WTC11 (cell line): ENCODE data around the gene PDCD1. TPM values are rescaled to one million over a fixed set of nuclear protein-coding genes. Genes with fewer than 3 reads are reported as not detected.

Experiments
- ATAC-seq: fragments of 200-7000 bp; cut with Tn5 transposase; 2 replicates; pipeline ENCODE4 v1.10.0; 2021; ENCODE audit warnings: mild to moderate bottlenecking, moderate library complexity
- CTCF ChIA-PET: fragments of 300-600 bp; sonication (Branson Sonifier 250); formaldehyde crosslinking; loops from one replicate; lab custom pipeline; 2021; ENCODE audit warnings: antibody characterized with exemption; lab: Charles Lee
- POLR2A ChIA-PET: fragments of 350-600 bp; sonication (Branson Sonifier 250); formaldehyde crosslinking; loops from one replicate; lab custom pipeline; 2021; ENCODE audit warnings: antibody characterized with exemption; lab: Charles Lee
- DNase-seq: peaks from one replicate; pipeline ENCODE4 v3.0.0; 2021; ENCODE audit warnings: low spot score
- H3K27ac Mint-ChIP-seq: 2 replicates; pipeline ENCODE4 v1.8.0; 2021; ENCODE audit warnings: mixed read lengths
- H3K27me3 Mint-ChIP-seq: 2 replicates; pipeline ENCODE4 v1.8.0; 2021; ENCODE audit warnings: low read depth, mild to moderate bottlenecking, moderate library complexity, mixed read lengths
- H3K36me3 Mint-ChIP-seq: 2 replicates; pipeline ENCODE4 v1.8.0; 2021; ENCODE audit warnings: mixed read lengths
- H3K4me1 Mint-ChIP-seq: 2 replicates; pipeline ENCODE4 v1.8.0; 2022; ENCODE audit warnings: mixed read lengths
- H3K4me3 Mint-ChIP-seq: 2 replicates; pipeline ENCODE4 v1.8.0; 2021; ENCODE audit warnings: mild to moderate bottlenecking, moderate library complexity, mixed read lengths
- H3K9me3 Mint-ChIP-seq: 2 replicates; pipeline ENCODE4 v1.8.0; 2021; ENCODE audit warnings: mixed read lengths
- AR ChIP-seq: fragments of 250-450 bp; sonication (Bioruptor Pico); IDR thresholded peaks from 2 replicates; pipeline ENCODE4 v1.9.0; 2021; ENCODE audit warnings: mild to moderate bottlenecking
- CDX4 ChIP-seq: fragments of 250-450 bp; sonication (Bioruptor Pico); IDR thresholded peaks from 2 replicates; pipeline ENCODE4 v1.9.0; 2021; ENCODE audit warnings: moderate library complexity, mild to moderate bottlenecking, inconsistent platforms, borderline replicate concordance
- CREM ChIP-seq: sonication (generic); formaldehyde crosslinking; IDR thresholded peaks from 2 replicates; pipeline ENCODE4 v1.8.1; 2022; ENCODE audit warnings: mild to moderate bottlenecking, missing genetic modification reagents, moderate library complexity
- E2F5 ChIP-seq: sonication (generic); formaldehyde crosslinking; IDR thresholded peaks from 2 replicates; pipeline ENCODE4 v1.8.1; 2022; ENCODE audit warnings: mild to moderate bottlenecking, moderate library complexity, missing genetic modification reagents
- ETV6 ChIP-seq: sonication (generic); formaldehyde crosslinking; IDR thresholded peaks from 2 replicates; pipeline ENCODE4 v1.8.1; 2022; ENCODE audit warnings: mild to moderate bottlenecking, missing genetic modification reagents
- GRHL2 ChIP-seq: fragments of 250-450 bp; sonication (Bioruptor Pico); IDR thresholded peaks from 2 replicates; pipeline ENCODE4 v1.8.0; 2022; ENCODE audit warnings: mild to moderate bottlenecking, moderate library complexity; ENCODE audit not compliant: insufficient replicate concordance, severe bottlenecking
- GTF2I ChIP-seq: fragments of 250-450 bp; sonication (Bioruptor Pico); conservative IDR thresholded peaks from 2 replicates; pipeline ENCODE4 v1.4.0; 2021; ENCODE audit warnings: mild to moderate bottlenecking
- JAZF1 ChIP-seq: fragments of 250-450 bp; sonication (Bioruptor Pico); IDR thresholded peaks from 2 replicates; pipeline ENCODE4 v1.9.0; 2021; ENCODE audit warnings: moderate library complexity, mild to moderate bottlenecking, inconsistent platforms
- NFATC4 ChIP-seq: fragments of 250-450 bp; sonication (Bioruptor Pico); IDR thresholded peaks from 2 replicates; pipeline ENCODE4 v1.9.0; 2021; ENCODE audit warnings: mild to moderate bottlenecking
- NFYB ChIP-seq: sonication (generic); formaldehyde crosslinking; conservative IDR thresholded peaks from 2 replicates; pipeline ENCODE4 v1.8.0; 2022; ENCODE audit warnings: low read depth, missing genetic modification reagents
- NR3C1 ChIP-seq: sonication (generic); formaldehyde crosslinking; conservative IDR thresholded peaks from 2 replicates; pipeline ENCODE4 v1.8.1; 2023; ENCODE audit warnings: low read depth, mild to moderate bottlenecking, missing genetic modification reagents
- PRDM15 ChIP-seq: sonication (generic); formaldehyde crosslinking; IDR thresholded peaks from 2 replicates; pipeline ENCODE4 v1.8.0; 2022; ENCODE audit warnings: missing genetic modification reagents
- TEAD1 ChIP-seq: sonication (generic); formaldehyde crosslinking; IDR thresholded peaks from 2 replicates; pipeline ENCODE4 v1.8.0; 2022; ENCODE audit warnings: mild to moderate bottlenecking, missing genetic modification reagents
- TEAD4 ChIP-seq: sonication (generic); formaldehyde crosslinking; IDR thresholded peaks from 2 replicates; pipeline ENCODE4 v1.8.0; 2022; ENCODE audit warnings: mild to moderate bottlenecking, missing genetic modification reagents
- TP53 ChIP-seq: sonication (generic); formaldehyde crosslinking; IDR thresholded peaks from 2 replicates; pipeline ENCODE4 v1.8.1; 2023; ENCODE audit warnings: mild to moderate bottlenecking, missing genetic modification reagents
- ZNF121 ChIP-seq: sonication (generic); formaldehyde crosslinking; IDR thresholded peaks from 2 replicates; pipeline ENCODE4 v1.8.0; 2023; ENCODE audit warnings: missing genetic modification reagents
- ZNF317 ChIP-seq: sonication (generic); formaldehyde crosslinking; IDR thresholded peaks from 2 replicates; pipeline ENCODE4 v1.8.1; 2023; ENCODE audit warnings: low read depth, mild to moderate bottlenecking, moderate library complexity, missing genetic modification reagents, borderline replicate concordance
- ZNF423 ChIP-seq: fragments of 250-450 bp; sonication (Bioruptor Pico); IDR thresholded peaks from 2 replicates; pipeline ENCODE4 v2.1.2; 2022; ENCODE audit warnings: mild to moderate bottlenecking, moderate library complexity
- ZNF512 ChIP-seq: sonication (generic); formaldehyde crosslinking; IDR thresholded peaks from 2 replicates; pipeline ENCODE4 v1.8.1; 2022; ENCODE audit warnings: missing genetic modification reagents, borderline replicate concordance
- total RNA-seq: library from RNA; stranded (reverse); gene quantifications from 3 replicates; pipeline ENCODE4 v1.2.3, GENCODE V29; 2021

PDCD1 gene
- total RNA-seq, 1 experiment from 2014 or later = 0.52 TPM

- TF ChIP-seq ZNF317 (CRISPR knock-in tag) (no peak), NFYB (CRISPR knock-in tag) (no peak), GRHL2 (CRISPR knock-in tag) (no peak), ETV6 (CRISPR knock-in tag) (no peak), CREM (CRISPR knock-in tag) (no peak), E2F5 (no peak), AR (no peak), PRDM15 (CRISPR knock-in tag) (no peak), ZNF423 (CRISPR knock-in tag) (0 out of 2 replicates have a peak, but pooled peaks have one; percentile 22), CDX4 (CRISPR knock-in tag) (no peak), NR3C1 (CRISPR knock-in tag) (no peak), NFATC4 (CRISPR knock-in tag) (no peak), ZNF512 (no peak), TP53 (CRISPR knock-in tag) (no peak), ZNF121 (CRISPR knock-in tag) (peak; percentile 91), JAZF1 (CRISPR knock-in tag) (no peak), TEAD1 (CRISPR knock-in tag) (no peak), GTF2I (CRISPR knock-in tag) (0 out of 2 replicates have a peak, but pooled peaks have one; percentile 21), TEAD4 (CRISPR knock-in tag) (no peak)
- H3K4me3 Mint-ChIP-seq = peak overlapping the region; percentile 69
- peaks cover 38% of the 10 kb centered on the region for H3K27me3 Mint-ChIP-seq
- no peaks in the 10 kb centered on the region for H3K36me3 Mint-ChIP-seq
- ChIA-PET POLR2A (interaction anchor here (0.7 kb wide), 1 partner anchor 12 kb away, joined by 8 read pairs; no protein-coding TSS in a partner anchor), CTCF (interaction anchor here (0.7 to 1.3 kb wide), 3 partner anchors 16 to 437 kb away, joined by 3 to 4 read pairs (median 4); no protein-coding TSS in a partner anchor)
- ATAC-seq (peak; percentile 79), DNase-seq (peak; percentile 65)
- no peaks in the 10 kb centered on the region for H3K9me3 Mint-ChIP-seq
- H3K4me1 Mint-ChIP-seq = peaks cover 19% of the 10 kb centered on the region
- no peak overlapping the region for H3K27ac Mint-ChIP-seq
Measured at GRCh38 chr2:241844066-241844728, 14.5 kb downstream of the PDCD1 start.
